22Rv1 (cell line): ENCODE data around the gene NARS2.

Source experiments
- H3K27ac ChIP-seq: fragments of 450-650 bp; 2 replicates; pipeline ENCODE4 v1.5.1; 2017
- CTCF ChIP-seq: fragments of 450-650 bp; IDR thresholded peaks from 2 replicates; pipeline ENCODE4 v1.5.1; 2017; ENCODE audit warnings: mild to moderate bottlenecking
- ZFX ChIP-seq: fragments of 450-650 bp; IDR thresholded peaks from 2 replicates; pipeline ENCODE4 v1.6.1; 2017; ENCODE audit warnings: antibody characterized with exemption, borderline replicate concordance

Gene NARS2

GRCh38 chr11:78549624-78550409 lies 24.8 kb downstream of the NARS2 start:
- TF ChIP-seq ZFX (no peak), CTCF (no peak)
- H3K27ac ChIP-seq = no peak overlapping the region

DNA sequence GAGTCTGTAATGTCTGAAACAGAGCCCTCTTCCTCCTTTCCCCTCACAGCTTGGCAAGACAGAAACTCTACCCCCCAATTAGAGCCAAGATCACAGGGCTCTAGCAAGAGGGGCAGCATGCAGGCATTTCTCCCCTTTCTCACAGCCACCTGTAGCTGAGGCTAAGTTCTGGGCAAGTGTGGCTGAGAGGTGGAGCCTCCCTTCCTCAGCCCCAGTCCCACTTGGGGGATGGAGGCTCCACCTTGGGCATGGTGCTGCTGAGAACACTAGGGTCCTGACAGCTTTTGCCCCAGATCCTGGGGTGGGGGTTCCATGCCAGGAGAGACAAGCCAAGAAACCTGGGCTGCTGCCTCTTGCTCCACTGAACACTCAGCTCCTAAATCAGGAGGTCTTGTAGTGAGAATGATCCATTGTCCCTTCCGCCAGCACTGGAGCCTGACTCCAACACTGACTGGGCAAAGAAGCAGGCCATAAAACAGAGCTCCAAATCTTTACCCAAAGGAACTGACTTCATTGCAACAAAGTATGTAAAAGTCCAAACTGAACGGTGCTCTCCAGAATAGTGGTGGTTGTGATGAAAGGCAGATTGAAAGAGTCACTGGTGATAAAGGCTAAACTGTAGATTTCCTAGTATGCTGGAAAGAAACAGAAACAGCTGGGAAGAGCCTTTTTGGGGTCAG lies 25.6 kb downstream of the NARS2 start:
- TF ChIP-seq ZFX (no peak), CTCF (no peak)
- no peak overlapping the region for H3K27ac ChIP-seq

DNA sequence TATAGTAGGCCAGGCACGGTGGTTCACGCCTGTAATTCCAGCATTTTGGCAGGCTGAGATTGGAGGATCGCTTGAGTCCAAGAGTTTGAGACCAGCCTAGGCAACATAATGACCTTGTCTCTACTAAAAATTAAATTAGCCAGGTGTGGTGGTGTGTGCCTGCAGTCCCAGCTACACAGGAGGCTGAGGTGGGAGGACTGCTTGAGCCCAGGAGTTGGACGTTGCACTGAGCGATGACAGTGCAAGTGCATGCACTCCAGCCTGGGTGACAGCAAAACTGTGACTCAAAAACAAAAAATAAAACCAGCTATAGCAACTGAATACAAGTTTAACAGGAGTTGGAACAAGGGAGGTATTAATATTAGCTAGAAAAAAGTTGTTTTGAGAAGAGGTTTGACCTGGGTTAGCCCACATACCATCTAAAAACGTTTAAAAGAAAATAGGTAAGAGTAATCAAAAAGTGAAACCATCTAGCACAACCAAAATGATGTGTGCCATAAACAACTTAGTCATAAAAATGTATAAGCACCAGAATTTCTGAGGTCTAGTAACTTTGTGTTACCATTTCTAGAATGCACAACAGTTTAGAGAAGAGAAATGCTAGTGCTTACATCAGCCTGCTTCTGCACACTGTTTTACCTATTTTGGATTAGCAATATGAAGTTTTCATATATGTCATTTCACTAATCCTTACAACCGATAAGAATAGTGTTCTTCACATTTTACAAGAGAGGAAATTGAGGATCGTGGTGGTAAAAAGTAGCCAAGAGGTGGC lies 26.5 kb downstream of the NARS2 start:
- H3K27ac ChIP-seq = no peak overlapping the region
- TF ChIP-seq CTCF (no peak), ZFX (no peak)

DNA sequence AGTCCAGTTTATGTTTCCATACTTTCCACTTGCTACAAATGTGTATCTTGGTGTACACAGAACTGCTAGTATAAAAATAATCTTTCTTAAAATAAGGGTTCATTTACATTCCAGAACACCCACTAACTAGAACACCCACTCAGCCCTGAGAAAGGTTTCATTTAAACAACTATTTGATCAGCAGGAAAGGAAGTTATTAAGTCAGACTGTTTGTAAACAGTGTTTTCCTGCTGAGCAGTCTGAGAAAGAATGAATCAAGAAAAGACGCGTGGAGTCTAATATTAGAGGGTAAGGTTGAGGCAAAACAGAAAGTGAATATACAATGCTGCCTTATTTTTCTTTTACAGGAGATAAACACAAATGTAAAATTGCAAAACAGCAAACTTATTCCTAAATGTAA lies 32.7 kb downstream of the NARS2 start:
- H3K27ac ChIP-seq = no peak overlapping the region
- TF ChIP-seq CTCF = no peak
- TF ChIP-seq ZFX = no peak

DNA sequence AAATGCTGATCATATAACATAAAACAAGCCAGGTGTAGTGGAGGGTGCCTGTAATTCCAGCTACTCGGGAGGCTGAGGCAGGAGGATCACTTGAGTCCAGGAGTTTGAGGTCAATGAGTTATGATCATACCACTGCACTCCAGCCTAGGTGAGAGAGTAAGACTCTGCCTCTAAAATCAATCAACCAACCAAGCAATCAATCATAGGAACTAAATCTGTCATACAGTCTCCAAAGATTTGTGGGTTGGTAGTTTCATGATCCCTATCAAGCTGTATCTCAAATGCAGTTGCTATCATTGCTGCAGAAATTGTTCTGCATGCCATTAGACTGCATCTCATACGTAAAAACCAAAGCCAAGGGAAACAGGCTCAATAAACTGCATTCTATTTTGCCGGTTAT lies 33.1 kb downstream of the NARS2 start:
- no peak overlapping the region for H3K27ac ChIP-seq
- TF ChIP-seq CTCF = no peak
- TF ChIP-seq ZFX = no peak

GRCh38 chr11:78540256-78540655 lies 34.4 kb downstream of the NARS2 start:
- no peak overlapping the region for H3K27ac ChIP-seq
- TF ChIP-seq ZFX (no peak), CTCF (no peak)
